ENCODE data around the gene LTO1.

The LTO1 gene

GRCh38 chr11:69716099-69716498 lies 40.9 kb upstream of the LTO1 start:
- no peak for DNase-seq (ENCODE audit: low read depth)
- no peak overlapping the region for H3K4me3 ChIP-seq (ENCODE audit: low read depth, low read length)
- no peak for TF ChIP-seq CTCF (conservative IDR thresholded peaks at IDR 0.05; ENCODE audit: low read depth, low read length)

- no peak for TF ChIP-seq CTCF (conservative IDR thresholded peaks at IDR 0.05; ENCODE audit: low read depth, low read length)
- DNase-seq (ENCODE audit: low read depth): no peak
Observed at GRCh38 chr11:69715446-69715845, 40.3 kb upstream of the LTO1 start.

DNA sequence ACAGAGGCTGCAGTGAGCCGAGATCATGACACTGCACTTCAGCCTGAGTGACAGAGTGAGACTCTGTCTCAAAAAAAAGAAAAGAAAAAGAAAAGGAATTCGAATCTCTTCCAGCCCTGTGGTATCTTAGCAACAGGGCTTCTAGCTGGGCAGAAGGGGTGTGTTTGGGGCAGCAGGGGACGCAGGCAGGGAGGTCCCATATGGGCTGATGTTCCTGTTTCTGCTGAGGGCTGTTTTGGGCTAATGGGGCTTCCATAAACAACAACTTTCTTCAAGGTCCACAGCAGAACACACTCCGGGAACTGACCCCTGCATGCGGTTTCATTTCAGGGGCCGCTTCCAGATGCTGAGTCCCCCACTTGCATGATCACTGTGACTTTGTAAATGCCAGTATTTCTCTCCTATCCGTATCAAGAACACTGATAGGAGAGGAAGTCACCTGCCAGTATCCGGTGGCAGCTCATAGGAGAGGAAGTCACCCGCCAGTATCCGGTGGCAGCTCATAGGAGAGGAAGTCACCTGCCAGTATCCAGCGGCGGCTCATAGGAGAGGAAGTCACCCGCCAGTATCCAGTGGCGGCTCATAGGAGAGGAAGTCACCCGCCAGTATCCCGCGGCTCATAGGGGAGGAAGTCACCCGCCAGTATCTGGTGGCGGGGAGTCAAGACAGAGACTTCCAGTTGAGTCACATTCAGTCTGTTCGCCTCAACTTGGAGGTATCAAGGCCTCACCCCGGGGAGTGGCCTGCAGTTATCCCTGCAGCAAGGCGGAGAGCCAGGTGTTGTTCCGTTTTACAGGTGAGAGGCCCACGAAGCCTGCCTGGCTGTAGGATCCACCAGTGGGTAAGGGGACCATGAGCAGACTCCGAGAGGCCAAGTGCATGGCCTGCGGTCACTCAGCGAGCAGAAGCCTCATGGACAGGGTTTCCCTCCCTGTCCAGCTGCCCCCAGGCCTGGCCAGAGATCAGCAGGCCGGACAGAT lies 37.0 kb upstream of the LTO1 start:
- no peak overlapping the region for H3K4me3 ChIP-seq (ENCODE audit: low read depth, low read length)
- no peak for DNase-seq (ENCODE audit: low read depth)
- TF ChIP-seq CTCF (conservative IDR thresholded peaks at IDR 0.05; ENCODE audit: low read depth, low read length): no peak

More at GRCh38 chr11:69715446-69715845, 40.3 kb upstream of the LTO1 start:
- H3K4me3 ChIP-seq (ENCODE audit: low read depth, low read length): no peak overlapping the region

DNA sequence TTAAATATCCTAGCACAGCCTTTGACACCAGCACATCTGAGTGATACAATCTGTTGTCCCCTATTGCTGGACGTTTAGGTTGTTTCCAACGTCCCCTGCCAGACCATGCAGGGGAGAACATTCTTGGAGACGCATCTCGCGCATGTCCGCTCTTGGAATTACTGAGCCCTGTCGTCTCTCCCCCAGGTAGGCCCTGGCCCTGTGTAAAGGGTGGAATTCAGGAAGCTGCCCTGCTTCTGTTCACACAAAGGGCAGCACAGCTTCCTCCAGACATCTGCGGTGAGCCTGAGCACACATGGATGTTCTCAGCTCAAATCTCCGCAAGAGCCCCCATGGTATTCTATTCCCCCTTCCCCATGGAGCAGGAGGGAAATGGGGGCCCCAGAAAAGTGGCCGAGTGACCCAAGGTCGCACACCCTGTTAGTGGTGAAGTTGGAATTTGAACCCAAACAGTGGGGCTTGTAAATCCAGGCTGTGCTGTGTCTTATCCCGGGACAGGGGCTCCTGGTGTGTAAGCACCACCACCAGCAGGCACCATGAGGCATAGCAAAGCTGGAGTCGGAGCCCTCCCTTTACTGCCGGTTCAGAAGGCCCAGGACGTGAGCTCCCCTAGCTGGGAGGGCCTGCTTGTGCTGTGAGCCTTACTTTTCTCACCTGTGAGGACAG lies 33.7 kb upstream of the LTO1 start:
- H3K4me3 ChIP-seq (ENCODE audit: low read depth, low read length): no peak overlapping the region
- DNase-seq (ENCODE audit: low read depth): no peak
- no peak for TF ChIP-seq CTCF (conservative IDR thresholded peaks at IDR 0.05; ENCODE audit: low read depth, low read length)

- TF ChIP-seq CTCF (conservative IDR thresholded peaks at IDR 0.05; ENCODE audit: low read depth, low read length): no peak
- no peak overlapping the region for H3K4me3 ChIP-seq (ENCODE audit: low read depth, low read length)
- DNase-seq (ENCODE audit: low read depth): no peak
Observed at GRCh38 chr11:69707176-69707575, 32.0 kb upstream of the LTO1 start.

GRCh38 chr11:69705901-69706787 lies 31.0 kb upstream of the LTO1 start:
- H3K4me3 ChIP-seq (ENCODE audit: low read depth, low read length): no peak overlapping the region
- no peak for DNase-seq (ENCODE audit: low read depth)
- no peak for TF ChIP-seq CTCF (conservative IDR thresholded peaks at IDR 0.05; ENCODE audit: low read depth, low read length)
